B cell (primary cell): ENCODE measurements around the gene ABI3BP.

Source experiments
- EZH2 ChIP-seq: IDR thresholded peaks from 2 replicates; pipeline ENCODE4 v1.6.1; 2012; ENCODE audit warnings: borderline replicate concordance, low read depth, mild to moderate bottlenecking, moderate library complexity, low read length; ENCODE audit not compliant: insufficient read depth, poor library complexity, severe bottlenecking
- TF ChIP-seq, protein P1 (sequence below): fragments of 200-600 bp; IDR thresholded peaks from one replicate; pipeline ENCODE4 v1.8.0; 2022; ENCODE audit warnings: antibody characterized with exemption, mild to moderate bottlenecking

DNA sequence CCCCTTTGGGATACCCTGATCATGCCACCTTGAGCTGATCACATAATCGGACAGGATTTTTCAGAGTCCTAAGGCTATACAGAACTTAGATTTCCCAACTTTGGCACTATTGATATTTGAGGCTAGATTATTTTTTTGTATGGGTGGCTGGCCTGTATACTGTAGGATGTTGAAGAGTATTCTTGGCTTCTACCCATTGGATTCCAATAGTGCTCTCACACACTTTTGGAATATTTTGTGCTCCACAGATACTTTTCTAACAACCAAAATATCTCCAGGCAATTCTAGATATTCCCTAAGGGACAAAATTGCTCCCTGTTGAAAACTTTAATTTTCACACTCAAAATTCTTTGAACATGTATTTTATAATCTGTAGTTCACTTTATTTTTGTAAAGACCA is 125.1 kb downstream of the ABI3BP start:
- TF ChIP-seq, protein P1, sequence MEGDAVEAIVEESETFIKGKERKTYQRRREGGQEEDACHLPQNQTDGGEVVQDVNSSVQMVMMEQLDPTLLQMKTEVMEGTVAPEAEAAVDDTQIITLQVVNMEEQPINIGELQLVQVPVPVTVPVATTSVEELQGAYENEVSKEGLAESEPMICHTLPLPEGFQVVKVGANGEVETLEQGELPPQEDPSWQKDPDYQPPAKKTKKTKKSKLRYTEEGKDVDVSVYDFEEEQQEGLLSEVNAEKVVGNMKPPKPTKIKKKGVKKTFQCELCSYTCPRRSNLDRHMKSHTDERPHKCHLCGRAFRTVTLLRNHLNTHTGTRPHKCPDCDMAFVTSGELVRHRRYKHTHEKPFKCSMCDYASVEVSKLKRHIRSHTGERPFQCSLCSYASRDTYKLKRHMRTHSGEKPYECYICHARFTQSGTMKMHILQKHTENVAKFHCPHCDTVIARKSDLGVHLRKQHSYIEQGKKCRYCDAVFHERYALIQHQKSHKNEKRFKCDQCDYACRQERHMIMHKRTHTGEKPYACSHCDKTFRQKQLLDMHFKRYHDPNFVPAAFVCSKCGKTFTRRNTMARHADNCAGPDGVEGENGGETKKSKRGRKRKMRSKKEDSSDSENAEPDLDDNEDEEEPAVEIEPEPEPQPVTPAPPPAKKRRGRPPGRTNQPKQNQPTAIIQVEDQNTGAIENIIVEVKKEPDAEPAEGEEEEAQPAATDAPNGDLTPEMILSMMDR, result no peak
- TF ChIP-seq EZH2, result no peak
